ENCODE results near the gene TM9SF3.
A peak's percentile ranks its signal among the peaks of the same experiment; 100 is the strongest.
"Not testable (repeated sequence)": the region's sequence is repeated elsewhere in the genome, so short reads cannot be mapped to it uniquely, and the experiment has no call there.

The TM9SF3 gene

DNA sequence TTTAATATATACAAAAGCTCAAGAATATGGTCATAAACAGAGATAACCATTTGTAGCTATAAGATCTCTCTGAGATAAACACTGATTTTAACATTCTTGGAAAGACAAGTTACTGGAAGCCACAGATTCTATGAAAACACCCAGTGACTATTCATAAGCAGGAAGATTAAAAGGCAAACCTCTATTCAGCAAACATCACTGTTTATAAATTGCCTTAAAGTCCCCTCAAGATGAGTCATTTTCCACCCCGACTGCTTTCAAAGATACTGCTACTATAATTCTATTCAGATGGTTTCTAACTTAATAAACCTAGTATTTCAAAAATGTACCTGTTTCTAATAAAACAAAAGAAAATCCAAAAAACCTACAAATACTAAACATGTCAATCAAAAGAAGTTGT lies 21.0 kb downstream of the TM9SF3 start:
- no peak for DNase-seq (ENCODE audit: low read depth)

DNA sequence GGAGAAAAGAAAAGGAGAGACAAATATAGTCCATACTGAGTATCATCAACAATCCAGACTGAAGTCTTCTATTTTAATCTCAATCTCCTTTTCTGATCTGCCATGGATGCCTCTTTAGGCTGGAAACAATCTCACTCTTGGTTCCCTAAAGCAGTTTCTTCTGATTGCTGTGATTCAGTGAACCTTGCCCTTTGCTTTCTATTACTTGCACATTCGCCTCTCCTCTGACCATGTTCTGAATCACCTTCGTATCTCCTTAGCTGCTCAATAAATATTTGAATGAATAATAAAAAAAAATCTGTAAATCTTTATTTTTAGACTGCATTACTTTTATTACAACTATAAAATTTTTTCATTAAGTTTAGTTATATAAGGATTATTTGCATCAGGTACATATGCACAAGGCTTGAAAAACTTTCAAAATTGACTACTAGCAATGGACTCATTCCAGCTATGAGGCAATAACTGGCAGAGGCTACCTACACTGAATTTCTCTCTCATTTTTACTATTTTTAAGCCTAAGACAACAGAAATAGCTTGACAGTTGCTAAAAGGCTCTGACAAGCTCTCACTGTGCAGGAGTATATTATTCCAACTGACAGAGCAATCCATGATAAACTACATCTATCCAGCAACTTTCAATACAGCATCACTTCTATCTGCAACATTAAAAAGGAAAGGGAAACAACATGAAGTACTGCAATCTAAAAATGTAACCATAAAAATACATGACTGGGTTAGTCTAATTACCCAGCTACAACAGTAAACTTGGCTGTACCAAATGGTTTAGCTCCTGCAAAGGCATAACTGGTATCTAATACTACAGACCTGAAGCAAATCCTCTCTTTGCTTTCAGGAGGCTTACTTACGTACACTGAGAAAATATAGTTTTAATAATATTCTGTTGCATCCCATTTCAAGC lies 25.6 kb downstream of the TM9SF3 start:
- DNase-seq (ENCODE audit: low read depth): no peak

DNA sequence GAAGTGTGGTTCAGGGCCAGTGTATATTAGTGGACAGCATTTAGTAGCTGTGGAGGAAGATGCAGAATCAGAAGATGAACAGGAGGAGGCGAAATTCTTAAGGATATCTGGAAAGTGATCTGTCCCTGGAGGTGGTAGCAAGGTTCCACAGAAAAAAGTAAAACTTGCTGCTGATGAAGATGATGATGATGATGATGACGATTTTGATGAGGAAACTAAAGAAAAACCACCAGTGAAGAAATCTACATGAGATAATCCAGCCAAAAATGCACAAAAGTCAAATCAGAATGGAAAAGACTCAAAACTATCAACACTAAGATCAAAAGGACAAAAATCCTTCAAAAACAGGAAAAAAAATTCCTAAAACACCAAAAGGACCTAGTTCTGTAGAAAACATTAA lies 26.3 kb downstream of the TM9SF3 start:
- DNase-seq (ENCODE audit: low read depth): no peak

DNA sequence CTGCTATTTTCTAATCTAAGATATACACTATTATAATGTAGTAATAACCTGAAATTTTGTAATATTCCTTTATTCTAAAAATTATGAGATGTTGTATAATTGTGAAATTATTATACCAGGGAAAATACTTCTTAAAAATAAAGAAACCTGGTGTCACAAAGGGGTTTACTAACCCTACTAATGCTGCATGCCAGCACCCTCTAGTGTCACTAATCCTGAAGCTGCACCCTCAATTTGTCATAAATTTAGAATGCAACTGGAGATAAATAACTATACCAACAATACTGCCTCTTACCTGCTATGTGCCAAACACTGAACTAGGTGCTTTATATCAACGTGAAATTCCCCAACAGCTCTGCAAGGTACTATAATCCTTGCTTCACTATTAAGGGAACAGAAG lies 30.8 kb downstream of the TM9SF3 start:
- DNase-seq (ENCODE audit: low read depth): no peak

DNA sequence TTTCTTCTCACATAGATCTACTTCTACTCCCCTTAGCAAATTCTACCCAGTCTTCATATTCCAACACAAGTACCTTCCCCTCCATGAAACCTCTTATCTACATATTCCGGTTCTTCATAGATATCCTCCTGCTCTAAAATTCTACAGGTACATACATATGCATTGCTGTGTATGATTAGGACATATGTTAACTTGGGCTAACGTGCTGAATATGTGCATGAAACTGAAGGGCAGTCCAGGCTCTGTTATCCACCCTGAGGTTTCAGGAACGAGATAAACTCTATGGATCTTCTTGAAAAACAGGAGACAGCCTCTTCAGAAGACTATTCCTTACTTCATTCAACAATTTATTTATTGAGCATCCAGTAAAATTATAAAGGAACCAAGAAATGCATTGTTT lies 31.5 kb downstream of the TM9SF3 start:
- no peak for DNase-seq (ENCODE audit: low read depth)

DNA sequence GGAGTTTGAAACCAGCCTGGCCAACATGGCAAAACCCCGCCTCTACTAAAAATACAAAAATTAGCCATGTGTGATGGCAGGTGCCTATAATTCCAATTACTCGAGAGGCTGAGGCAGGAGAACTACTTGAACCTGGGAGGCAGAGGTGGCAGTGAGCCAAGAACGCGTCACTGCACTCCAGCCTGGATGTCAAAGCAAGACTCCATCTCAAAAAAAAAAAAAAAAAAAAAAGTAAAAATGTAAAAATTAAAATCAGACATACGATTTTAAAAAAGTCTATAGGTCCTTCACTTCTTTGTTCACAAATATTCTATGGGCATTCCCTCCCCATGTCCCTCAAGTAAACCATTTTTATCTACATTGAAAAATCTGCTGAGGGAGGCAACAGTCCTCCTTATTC lies 38.2 kb downstream of the TM9SF3 start:
- no peak for DNase-seq (ENCODE audit: low read depth)

DNA sequence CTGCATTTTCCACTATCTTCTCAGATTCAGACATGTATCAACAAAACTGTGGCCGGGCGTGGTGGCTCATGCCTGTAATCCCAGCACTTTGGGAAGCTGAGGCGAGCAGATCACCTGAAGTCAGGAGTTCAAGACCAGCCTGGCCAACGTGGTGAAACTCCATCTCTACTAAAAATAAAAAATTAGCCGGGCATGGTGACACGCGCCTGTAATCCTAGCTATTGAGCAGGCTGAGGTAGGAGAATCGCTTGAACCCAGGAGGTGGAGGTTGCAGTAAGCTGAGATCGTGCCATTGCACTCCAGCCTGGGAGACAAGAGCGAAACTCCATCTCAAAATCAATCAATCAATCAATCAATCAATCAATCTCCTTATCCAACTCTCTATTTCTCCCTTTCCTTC lies 41.3 kb downstream of the TM9SF3 start:
- not testable (repeated sequence) for DNase-seq (ENCODE audit: low read depth)

DNA sequence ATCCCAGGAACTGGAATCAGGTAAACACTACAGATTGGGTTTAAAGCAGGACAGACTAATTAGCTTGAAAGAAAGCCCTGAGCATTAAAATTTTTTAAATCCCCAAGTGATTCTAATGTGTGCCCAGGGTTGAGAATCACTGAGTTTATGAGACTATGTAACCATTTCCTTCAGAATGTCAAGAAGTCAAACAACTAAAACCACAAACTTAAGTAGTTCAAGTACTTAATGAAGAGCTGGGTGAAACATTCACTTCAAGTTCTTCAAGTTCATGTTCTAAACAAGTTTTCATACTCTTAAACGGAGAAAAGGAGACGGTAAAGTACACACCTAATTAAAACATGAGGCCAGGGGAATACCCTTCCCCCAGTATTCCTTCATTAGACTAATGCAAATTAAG lies 44.9 kb downstream of the TM9SF3 start:
- DNase-seq (ENCODE audit: low read depth): no peak

DNA sequence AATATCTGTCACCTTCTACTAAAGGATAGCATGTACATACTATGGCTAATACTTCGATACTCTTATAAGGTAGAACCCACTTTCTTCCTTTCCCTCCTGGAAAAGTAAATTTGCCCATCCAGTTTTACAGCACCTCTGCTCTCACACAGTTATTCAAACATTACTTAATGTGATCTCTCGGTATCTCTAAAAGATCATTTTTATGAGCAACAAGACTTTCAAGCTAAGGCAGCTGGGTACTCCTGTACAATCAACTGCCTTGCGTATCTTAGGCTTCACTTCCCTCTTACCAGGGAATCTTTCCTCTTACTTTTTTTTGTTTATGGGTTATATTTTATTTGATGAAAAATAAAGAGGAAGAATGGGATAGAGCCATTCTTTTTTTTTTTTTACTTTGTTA lies 46.6 kb downstream of the TM9SF3 start:
- no peak for DNase-seq (ENCODE audit: low read depth)

DNA sequence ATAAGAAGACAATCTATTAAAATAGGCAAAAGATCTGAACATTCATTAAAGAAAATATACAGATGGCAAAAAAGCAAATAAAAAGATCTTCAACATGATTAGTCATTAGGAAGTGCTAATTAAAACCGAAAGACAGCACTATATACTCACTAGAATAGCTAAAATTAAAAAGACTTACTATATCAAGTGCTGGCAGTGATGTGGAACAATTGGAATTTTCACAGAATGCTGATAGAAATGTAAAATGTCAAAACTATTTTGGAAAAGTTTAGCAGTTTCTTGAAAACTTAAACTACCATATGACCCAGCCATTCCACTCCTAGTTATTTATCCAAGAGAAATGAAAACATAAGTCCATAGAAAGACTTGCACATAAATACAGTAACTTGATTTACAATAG lies 48.1 kb downstream of the TM9SF3 start:
- DNase-seq (ENCODE audit: low read depth): no peak

DNA sequence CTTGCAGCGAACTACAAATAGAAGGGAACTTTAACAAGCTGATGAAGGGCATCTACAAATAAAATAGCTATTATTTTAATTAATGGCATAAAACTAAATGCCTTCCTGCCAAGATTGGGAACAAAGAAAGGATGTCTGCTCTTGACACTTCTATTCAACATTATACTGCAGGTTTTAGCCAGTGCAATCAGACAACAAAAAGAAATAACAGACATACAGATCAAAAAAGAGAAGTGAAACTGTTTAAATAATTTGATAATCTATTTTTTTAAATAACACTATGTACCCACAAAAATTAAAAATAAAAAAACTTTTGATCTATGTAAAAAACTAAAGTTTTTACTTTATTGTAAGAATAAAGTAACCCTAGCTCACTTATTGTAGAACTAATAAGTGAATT lies 50.7 kb downstream of the TM9SF3 start:
- DNase-seq (ENCODE audit: low read depth): no peak

DNA sequence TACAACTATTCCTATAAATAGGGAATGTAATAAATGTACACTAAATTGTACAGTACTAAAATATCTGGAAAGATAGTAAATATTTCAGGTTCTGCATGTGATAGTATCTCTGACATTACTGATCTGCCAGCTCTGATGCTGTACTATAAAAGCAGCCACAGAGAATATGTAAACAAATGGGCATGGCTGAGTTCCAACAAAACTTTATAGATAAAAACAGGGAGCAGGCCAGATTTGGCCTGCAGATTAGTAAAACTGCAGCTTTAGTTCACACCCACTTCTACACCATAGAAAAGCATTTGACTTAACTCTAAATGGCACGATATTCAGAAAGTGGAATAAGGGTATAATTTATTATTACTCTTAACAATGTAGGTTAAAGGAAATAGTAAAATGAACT lies 54.3 kb downstream of the TM9SF3 start:
- DNase-seq (ENCODE audit: low read depth): no peak

DNA sequence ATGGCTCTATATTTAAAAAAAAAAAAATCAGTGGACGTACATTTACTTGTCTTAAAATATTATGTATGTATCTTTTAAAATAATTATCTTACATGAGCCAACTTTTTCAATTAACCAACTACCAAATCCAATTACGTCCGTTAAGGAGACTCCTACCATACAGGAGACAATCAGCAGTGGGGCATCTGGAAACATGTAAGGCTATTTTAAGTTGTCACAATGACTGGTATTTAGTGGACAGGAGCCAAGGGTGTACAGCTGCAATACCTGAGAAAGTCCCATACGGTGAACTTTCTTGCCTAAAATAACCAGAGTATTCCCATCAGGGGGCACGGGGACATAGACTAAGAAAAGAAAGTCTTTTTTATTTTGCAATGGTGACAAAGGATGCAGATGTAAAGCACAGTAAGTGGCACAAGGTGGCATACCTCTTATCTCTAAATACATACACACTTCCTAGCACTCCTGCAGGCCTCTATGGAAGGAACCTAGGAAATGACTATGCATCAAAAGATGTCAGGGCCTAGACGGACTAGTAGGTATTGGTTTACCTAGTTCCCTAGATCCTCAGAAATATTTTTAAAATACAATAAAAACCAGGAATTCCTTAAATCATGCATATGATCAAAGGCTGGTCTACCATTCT lies 57.1 kb downstream of the TM9SF3 start:
- DNase-seq (ENCODE audit: low read depth): no peak

DNA sequence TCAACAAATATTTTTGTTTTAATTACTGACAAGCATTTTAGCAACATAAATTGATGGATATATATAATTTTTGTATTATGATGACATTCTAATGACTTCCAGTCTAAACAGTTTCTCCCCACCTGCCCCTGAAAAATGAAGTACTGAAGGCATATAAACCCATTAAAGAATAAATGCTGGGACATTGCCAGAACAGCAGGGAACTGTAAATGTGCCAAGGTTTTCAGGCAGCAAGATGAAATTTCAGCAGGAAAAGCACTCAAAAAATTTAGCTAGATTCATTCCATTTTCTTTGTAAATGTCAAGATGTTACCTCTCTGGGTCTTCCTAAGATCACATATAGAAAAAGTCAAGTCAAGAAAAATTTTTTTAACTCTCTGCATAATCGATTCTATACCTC lies 62.1 kb downstream of the TM9SF3 start:
- no peak for DNase-seq (ENCODE audit: low read depth)

DNA sequence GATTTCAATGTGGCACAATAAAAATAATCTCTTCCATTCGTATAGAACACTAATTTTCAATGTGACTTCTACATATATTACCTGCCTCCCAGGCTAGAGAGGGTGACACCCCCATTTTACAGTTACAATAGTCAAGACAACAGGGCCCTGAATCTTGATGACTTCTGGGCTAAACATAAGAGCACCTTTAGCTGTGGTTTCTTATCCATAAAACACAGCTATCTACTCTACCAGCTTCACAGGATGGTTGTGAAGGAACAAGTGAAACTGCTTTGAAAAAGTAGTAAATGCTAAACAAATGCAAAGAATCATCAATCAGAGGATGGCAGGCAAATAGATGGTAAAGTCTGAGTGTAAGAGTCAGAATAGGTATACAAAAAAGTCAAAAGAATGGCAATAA lies 69.5 kb downstream of the TM9SF3 start:
- no peak for DNase-seq (ENCODE audit: low read depth)

DNA sequence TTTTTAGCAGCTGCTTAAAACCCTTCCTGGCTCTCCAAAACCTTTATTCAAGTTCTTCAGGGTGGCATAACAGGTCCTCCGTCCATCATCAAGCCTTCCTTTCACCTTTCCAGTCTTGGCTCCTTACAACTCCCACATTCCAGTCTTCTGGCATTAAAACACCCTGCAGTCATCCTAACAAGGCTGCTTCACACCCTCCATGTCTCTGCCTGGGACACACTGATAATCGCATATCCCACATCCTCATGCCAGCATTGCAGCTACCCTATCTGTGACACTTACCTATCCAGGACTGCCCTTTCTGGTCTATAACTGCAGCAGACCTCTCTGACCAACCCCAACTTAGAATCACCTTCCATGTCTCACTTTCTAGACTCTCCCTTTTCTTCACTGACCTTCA lies 70.5 kb downstream of the TM9SF3 start:
- DNase-seq (ENCODE audit: low read depth): no peak

DNA sequence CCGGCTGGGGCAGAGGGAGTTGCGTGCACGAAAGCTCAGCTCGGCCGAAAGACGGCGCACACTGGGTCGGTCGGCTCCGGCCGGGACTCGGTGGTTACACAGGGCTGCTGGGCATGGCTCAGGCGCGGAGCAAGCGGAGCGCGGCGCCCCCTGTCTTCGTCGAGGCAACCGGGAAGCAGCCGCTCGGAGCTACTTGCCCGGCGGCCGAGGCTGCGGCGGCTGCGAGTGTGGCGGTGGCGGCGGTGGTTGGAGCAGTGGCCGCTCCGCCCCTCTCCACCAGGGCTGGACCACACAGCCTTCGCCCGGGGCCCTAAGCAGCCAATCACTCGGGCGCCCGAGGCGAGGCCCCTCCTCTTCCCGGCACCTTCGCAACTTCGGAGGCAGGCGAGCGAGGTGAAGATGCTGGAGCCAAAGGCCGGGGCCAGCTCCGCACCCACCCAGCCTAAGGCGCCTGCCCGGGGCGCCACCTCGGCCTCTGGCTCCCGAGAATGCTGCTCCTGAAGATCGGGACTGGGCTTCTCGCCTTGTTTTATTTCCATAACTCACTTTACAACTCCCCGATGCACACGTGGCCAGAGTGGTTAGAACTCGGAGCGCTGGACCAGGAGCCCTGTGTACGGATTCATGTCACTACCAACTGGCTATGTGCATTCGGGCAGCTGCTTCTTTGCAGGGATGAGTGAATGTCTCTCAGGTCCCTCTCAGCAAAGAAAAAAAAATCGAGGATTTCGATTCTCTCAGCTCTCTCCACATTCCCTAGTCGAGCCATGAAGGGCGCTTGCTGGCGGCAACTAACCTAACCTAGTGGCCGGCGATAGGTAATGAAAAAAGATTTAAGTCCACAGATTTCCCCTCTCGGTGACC lies 72.9 kb downstream of the TM9SF3 start, which contains the start of gene TLL2:
Gene TLL2, minus strand, starts transcription at position 229 of the 864 bp plus-strand sequence. CDS start 241 bp downstream, outside the sequence.
- DNase-seq (ENCODE audit: low read depth): peak; percentile 58

DNA sequence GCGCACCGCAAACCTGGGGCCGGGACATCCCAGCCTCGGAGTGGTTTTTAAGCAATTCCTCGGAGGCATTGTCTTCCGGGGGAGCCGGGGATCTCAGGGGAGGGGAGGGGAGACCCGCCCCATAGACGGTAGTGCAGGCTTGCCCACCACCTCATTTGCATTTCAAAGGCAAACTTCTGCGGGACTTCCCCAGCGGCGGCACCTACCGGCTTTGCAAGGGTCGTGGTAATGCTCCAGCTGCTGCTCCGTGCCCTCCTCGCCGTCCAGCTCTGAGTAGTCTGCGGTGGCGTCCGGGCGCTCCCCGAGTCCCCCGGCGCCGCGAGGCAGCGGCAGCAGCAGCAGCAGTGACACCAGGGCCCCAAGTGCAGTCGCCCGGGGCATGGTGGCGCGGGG lies 73.5 kb downstream of the TM9SF3 start:
- DNase-seq (ENCODE audit: low read depth): no peak

DNA sequence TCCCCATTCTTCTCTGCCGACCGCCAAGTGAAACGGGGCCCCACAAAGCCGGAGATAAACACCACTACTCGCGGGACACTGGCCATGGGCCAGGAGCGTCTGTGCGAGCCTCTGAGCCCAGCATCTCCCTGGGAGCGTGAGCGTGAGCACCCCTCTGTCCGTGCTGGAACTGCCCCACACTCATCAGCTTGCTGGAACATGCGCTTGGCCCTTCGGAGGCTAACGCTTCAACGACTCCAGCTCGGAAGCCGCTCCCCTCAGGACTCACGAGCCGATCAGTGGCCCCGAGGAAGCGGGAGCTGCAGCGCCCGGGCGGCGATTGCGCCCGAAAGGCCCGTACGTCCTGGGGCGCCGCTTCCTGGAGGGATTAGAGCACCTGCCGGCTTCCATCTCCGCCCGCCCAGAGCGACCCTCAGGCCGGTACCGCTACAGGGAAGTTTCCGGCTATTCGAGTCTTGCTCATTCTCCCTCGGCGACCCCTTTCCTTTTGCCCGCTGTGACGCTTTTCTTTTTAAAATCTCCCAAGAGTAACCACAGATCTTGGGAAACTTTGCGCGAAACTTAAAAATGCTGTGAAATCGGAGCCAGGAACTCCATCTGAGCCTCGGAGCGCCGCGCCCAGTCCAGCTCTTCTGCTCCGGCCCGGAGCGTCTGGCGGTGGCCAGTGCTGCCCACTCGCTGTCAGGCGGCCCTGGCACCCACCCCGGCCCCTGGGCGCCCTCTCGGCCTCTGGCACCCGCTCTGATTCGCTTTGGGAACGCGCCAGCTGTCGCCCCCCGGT lies 74.1 kb downstream of the TM9SF3 start:
- DNase-seq (ENCODE audit: low read depth): no peak

DNA sequence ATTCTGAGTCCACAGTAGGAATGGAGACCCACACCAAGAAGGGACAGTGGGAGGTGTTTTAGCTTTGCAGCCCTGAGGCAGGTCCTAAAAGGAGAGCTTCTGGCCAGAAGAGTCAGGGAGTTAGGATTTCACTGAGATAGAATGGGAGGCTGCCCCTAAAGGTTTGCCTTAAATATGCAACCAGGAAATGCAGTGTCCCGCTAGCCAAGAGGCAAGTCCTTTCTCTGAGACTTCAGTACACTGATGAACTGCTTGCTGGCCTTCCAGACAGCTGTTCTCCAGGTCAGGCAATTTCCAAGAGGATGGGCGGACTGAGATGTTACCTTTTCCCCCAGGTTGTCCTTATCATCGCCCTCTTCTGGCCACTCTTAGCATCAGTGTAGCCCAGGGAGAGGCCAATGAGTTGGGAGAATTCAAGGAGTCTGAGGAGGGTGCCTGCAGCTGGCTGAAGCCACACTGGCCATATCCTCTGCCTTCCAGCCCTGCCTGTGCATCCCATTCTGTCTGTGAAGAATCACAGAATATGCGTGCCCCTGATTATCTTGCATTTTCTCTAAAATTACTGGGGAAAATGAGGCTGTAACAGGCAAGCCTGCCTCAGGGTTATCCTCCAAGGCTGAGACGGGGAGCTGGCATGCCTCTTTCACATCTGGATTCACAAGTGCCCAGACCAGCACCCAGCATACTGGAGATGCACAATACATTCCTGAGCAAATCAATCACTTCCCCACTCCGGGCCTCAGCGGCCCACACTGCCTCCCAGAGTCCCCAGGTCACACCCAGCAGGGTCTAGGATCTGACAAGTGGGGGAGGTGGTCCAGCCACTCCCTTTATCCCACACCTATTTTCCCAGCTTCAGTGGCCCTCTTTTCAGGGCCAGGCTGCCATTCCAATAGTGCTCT lies 75.5 kb downstream of the TM9SF3 start:
- no peak for DNase-seq (ENCODE audit: low read depth)

All from CMK (cell line).